Urothelium cell line (cell line): ENCODE measurements around the gene RGPD8.
"Not testable (repeated sequence)": the region's sequence is repeated elsewhere in the genome, so short reads cannot be mapped to it uniquely, and the experiment has no call there.

ENCODE experiments used
- DNase-seq: peaks from one replicate; pipeline ENCODE4 v3.0.0; 2011; ENCODE audit warnings: low spot score, mixed read lengths
- FAIRE-seq: peaks from 2 replicates; lab custom pipeline; 2011; peaks lifted over from hg19 to GRCh38; lab: Jason Lieb, UNC

RGPD8 gene

DNA sequence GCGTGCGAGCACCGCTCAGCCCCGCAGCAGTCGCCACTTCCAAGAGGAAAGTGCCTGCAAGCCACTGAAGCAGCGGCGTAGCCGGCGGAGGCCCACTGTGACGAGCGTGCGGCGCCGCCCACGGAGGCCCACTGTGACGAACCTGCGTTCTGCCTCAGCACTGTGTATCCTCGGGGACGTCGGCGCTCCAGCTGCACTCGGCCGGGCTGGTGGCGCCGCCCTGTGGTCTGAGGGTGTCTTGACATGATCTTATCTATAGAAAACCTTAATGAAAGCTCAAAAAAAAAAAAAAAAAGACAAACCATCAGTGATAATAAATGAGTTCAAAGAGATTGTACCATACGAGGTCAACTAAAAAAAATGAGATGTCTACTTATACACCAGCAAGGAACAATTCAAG, at the start of gene RGPD8:
Gene RGPD8 (minus strand): TSS at position 166 of the 400 bp plus-strand sequence. CDS start 192 bp downstream, outside the sequence.
- FAIRE-seq, DNase-seq: not testable (repeated sequence)

DNA sequence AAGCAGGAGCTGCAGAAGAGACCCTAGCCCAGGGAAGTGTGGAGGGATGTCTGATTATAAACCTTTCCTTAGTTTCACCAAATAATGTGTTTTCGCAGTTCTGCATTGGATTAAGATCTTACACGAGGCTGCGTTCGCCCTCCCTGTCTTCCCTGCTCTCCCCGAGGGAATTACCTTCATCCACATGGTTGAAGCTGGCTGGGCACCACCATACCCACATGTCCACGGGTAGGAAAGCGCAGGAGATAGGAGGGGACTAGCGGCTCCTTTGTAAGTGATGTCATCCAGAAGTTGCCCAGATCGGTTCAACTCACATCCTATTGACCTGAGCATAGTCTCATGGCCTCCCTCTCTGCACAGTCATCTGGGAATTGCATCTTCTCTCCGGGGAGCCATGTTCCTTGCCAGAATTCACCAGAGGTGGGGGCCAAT, 49.6 kb upstream of the RGPD8 start:
- DNase-seq (peak; percentile 75), FAIRE-seq (no peak)

DNA sequence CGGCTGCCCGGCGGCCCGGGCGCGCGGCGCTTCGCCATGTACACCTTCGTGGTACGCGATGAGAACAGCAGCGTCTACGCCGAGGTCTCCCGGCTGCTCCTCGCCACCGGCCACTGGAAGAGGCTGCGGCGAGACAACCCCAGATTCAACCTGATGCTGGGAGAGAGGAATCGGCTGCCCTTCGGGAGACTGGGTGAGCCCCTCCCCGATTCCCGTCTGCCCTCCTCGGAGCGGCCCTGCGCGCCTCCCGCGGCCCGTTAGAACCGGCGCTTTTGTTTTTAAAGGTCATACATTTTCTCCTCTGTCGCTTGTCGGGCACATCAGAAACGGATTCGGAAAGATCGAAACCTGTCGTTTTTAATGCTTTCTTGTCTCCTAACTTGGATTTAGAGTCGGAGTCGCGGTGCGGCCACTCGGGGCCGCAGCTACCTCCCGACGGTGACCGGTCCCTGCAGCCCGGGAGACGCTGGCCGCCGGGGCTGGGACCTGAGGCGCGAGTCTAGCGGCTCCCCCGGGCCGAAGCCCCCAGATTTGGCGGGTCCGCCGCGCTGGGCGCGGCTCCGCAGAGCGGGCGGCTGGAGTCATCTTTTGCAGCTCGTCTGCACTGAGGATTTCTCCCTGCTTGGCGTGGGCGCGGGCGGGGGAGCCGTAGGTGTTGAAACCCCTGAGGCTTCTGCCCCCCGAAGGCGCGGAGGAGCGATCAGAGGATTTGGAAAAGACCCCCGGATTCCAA, 49.0 kb upstream of the RGPD8 start:
- peak; percentile 70 for DNase-seq
- no peak for FAIRE-seq

DNA sequence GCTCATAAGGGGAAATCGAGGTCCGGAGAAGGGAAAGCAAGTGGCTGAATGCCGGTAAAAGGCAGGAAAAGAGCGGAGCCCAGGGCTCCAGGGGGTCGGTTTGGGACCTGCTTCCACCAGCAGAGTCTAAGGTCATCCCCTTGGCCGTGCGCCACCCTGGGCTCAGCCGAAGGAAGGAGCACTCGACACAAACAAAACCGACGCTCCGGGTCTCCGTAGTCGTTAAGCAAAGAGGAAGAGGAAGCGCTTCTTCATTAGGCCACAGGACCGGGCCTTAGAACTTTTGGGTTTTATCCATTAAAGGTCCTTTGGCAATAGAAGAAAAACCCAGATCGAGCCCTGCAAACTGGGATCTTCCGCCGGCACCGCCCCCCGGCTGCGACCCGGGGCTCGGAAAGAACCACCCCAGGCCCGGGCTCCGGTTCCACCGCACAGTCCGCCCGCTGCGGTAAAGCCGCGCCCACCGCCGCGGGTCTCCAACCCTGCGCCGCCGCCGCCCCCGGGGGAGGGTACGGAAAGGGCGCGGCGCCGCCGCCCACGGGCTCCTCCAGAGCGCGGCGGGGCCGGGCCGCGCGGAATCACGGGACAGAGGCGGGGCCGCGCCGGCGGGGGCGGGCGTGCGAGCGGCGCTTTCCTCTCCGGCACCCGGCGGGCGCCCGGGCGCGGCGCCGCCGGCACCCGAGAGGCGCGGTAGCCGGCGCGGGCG, 48.2 kb upstream of the RGPD8 start, which contains the start of gene TTL:
Gene TTL (plus strand): TSS at position 629 of the 706 bp plus-strand sequence. CDS start 189 bp downstream, outside the sequence.
- FAIRE-seq (no peak), DNase-seq (peak; percentile 89)

DNA sequence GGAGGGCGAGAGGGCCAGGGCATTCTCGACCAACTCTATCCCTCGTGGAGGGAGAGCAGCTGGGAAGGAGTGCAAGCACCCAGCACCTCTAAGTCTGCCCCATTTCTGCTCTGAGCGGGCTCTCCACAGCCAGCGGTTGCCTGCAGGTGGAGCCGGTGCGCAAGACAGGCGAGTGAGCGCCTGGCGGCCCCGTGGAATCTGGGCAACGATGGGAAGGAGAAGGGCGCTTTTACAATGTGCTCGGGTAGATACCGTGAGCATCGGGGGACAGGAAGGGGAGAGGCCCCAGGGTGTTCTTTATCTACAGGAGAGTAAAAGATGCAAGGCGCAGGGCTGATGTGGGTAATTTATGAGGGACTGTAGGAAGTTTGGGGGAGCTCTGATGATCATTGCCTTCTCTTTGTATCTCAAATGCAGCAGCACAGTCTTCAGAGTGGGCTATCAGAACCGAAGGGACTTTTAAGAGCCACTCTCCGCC, 47.6 kb upstream of the RGPD8 start:
- FAIRE-seq: peak; percentile 42
- peak; percentile 95 for DNase-seq

DNA sequence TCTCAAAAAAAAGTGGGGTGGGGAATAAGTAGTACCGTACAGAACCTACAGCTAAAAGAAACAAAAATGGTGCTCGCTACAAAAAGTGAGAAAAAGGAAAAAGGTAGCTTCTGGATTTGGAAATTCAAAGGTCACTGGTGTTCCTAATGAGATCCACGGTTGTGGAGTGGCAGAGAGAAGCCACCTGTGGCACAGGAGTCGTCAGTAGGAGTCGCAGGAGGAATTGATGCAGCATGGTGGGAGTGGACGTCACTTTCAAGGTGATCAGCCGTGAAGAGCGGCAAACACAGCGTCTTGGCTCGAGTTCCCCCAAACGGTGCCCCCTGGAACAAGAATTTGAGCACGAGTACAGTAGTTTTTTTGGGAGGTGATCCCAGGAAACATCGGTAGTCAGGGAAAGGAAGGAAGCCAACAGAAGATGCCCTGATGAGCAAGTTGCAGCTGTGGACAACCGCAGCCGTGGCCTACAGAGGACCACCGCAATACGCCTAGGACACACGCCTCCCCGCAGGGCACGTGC, 47.1 kb upstream of the RGPD8 start:
- FAIRE-seq: no peak
- DNase-seq: peak; percentile 41

DNA sequence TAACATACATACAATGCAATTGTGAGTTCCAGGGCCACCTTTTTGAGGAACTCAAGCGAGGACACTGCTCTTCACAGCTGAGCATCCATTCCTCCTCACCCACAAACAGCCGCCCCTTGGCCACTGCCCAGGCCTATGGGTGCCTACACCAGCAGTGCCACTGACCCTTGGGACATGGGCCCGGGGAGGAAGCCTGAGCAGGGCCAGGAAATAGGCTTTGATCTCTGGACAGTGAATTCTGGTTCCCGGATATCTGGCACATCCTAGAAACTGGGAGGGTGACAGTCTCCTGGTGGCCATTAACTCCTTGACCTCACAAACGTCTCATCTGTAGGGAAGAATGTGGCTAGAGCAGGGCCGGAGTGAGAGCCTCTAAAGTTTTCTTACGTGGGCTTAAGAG, 43.0 kb upstream of the RGPD8 start:
- DNase-seq: no peak
- no peak for FAIRE-seq

DNA sequence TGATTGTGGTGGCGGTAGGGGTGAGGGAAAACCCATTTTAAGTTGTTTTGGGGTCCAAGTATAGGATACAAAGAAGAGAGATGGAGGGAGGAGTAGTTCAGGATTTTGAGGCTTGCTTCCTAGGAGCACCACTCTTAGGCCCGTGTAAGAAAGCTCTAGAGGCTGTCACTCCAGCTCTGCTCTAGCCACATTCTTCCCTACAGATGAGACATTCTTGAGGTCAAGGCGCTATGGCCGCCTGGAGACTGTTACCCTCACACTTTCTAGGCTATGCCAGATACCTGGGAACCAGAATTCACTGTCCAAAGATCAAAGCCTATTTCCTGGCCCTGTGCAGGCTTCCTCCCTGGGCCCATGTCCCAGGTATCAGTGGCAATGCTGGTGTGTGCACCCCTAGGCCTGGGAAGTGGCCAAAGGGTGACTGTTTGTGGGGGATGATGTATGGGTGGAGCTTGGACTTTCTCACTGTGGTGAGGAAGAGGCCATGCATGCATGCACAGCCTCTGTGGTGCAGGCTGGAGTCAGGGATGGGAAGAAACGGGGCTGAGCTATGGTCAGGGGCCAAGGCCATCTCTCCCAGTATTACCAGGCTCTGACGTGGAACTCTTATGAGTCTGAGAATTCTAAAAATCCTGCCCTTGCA, 41.5 kb upstream of the RGPD8 start:
- no peak for DNase-seq
- no peak for FAIRE-seq

DNA sequence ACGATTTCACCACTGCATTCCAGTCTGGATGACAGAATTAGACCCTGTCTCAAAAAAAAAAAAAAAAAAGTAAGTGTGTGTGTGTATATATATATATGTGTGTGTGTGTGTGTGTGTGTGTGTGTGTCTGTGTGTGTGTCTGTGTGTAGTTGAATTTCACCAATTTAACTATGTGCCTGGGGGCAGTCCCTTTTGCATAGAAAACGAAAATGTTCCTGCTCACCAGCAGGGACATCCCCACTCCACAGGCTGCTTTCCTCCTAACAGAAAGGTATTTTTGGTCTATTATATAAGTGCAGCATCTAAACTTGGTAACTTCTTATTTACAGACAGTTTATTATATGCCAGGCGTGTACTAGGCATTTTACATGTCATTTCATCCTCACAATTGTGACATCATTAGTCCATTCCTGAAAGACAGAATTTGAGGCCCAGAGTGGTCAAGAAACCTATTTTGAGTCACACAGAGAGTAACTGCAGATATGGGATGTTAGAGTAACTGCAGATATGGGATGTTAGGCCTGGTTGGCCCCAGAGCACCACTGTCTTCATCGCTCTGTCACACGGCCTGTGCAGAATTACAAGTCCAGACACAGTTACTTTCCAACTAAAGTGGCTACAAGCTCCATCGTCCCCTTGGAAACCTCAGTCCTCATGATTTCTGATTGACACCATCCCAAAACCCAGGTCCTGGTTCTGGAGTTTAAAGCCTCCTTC, 39.3 kb upstream of the RGPD8 start:
- FAIRE-seq (no peak), DNase-seq (no peak)

DNA sequence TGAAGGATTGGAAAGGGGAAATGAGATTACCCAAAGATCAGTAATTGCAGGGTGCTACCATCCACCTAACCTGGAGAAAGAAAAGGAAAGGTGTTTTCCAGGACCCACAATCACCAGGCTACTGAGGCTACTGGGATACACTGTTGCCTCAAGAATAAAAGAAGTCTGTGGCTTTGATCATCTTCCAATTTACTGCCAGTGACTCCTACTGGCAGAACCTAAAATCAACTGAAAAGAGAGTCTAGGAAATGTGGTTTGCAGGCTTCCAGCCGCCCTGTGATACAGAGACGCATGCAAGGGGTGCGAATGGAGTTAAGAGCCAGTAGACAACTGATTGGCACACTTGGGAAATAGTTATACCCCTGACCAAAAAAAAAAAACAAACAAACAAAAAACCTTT, 31.9 kb upstream of the RGPD8 start:
- FAIRE-seq: no peak
- no peak for DNase-seq

DNA sequence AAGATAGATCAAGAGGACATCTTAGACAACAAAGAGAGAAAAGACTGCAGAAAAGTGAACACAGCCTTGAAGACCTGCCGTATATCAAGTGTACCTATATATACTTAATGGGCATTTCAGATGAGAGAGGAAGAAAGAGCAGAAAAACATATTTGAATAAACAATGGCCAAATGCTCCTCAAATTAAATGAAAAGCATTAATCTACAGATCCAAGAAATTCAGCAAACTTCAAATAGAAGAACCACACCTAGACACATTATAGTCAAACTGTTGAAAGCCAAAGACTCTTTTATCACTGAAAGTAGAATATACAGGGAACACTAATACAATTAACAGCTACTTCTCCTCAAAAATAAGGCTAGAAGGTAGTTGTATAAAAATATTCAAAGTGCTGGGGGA, 29.8 kb upstream of the RGPD8 start:
- FAIRE-seq (no peak), DNase-seq (no peak)

DNA sequence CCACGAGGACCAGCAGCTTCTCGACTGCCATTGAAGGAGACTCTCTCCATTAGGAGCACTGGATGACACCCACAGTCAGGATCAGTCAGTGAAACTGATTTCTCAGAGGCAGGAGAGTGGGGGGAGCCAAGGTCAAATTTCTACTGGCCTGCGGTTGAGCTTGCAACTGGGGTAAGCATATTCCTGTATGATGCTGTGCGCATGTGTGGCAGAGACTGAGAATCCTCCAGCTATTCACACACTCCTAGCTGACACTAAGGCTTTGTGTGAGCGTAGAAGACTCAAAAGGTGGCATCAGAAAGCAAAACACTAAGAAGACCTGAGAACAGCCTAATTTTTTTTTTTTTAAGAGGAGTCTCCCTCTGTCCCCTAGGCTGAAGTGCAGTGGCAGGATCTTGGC, 28.7 kb upstream of the RGPD8 start:
- DNase-seq: no peak
- FAIRE-seq: no peak

DNA sequence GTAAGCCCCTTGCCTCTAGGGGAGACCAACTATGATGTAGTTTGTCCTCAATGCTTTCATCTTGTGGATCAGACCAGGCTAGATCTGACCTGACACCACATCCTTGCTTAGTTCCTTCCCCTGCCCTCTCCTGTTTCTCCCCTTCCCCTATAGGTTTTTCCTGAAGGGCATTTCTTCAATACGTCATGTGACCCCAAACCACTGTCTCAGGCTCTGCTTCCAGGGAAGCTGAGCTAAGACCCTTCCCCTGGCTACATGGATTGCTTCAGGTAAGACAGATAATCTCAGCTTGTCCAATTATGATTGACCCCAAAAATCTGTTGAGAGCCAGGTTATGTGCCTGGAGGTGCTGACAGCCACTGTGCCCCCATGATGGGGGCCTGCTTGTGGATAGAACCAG, 25.9 kb upstream of the RGPD8 start:
- no peak for FAIRE-seq
- no peak for DNase-seq

DNA sequence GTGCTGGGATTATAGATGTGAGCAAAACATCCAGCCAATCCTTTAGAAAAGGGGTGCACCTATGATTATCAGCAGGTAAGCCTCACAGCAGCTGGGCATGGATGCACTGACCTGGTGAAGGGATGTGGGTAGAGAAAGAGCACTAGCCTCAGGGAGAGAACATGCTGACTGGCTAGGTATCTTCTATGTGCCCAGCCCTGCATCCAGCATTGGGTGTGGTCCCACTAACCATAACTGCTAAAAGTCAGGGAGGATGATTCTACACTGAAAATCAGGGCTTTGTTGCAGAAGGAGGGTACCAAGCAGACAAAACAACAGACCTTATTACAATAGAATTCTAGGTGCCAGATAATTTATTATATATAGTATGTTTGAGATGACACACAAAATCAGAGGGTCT, 21.1 kb upstream of the RGPD8 start:
- FAIRE-seq: no peak

DNA sequence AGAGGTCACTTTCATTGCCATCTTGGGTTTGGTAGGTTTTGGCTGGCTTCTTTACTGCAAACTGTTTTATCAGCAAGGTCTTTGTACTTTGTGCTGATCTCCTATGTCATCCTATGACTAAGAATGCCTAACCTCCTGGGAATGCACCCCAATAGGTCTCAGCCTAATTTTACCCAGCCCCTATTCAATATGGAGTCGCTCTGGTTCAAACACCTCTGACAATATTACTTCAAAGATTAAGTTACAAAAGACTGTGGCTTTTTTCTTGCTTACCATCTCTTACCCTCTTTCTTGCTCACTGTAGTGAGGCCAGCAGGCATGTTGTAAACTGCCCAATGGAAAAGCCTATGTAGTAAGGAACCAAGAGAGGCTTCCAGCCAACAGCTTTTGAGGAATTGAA, 17.9 kb upstream of the RGPD8 start:
- FAIRE-seq (no peak), DNase-seq (no peak)

More for the DNA sequence above, 21.1 kb upstream of the RGPD8 start:
- no peak for DNase-seq

DNA sequence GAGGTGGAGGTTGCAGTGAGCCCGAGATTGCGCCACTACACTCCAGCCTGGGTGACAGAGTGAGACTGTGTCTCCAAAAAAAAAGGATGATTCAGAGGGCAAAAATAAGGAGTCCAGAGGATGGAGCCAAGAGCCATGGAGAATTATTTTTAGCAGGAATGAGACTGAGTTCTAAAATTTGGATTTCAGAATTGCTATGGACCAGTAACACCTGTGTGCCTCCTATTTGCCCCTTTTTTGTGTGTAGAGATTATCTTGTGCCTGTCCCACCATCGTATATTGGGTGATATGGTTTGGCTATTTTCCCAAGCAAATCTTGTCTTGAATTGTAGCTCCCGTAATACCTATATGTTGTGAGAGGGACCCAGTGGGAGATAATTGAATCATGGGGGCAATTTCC, 16.4 kb upstream of the RGPD8 start:
- FAIRE-seq: no peak

DNA sequence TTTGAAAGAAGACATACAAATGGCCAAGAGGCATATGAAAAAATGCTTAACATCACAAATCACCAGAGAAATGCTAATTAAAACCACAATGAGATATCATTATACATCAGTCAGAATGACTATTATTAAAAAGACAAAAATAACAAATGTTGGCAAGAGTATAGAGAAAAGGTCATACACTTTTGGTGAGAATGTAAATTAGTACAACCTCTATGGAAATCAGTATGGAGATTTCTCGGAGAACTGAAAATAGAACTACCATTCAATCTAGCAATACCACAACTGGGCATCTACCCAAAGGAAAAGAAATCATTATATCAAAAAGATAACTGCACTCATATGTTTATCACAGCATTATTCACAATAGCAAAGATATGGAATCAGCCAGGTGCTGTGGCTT, 10.8 kb upstream of the RGPD8 start:
- DNase-seq, FAIRE-seq: not testable (repeated sequence)

More for the DNA sequence above, 16.4 kb upstream of the RGPD8 start:
- DNase-seq: no peak

DNA sequence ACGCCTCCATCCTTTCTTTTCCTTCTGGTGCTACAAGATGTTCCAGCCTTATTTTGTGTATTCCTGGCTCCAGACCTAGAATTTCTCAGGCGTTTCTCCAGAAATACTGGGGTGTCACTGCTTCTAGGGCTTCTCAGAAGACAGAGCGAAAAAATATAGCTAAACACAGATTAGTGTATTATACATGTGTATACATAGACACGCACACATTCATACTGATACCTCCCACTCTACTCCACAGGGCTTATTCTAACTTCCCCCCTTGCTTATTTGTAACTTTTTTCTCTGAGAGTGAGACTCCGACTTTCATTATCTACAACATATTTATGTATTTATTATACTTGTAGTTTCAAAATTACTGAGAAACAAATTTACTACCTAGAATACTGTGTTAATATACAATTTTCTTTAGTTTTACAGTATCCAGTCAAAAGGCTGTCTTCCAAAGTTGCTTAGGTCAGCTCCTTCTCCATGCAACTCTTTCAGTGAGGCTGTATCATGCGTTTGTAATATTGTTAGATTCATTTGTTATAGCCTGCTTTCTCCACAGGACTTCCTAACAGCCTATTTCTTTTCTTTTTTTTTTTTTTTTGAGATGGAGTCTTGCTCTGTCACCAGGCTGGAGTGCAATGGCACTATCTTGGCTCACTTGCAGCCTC, 5.3 kb upstream of the RGPD8 start:
- not testable (repeated sequence) for FAIRE-seq, DNase-seq

DNA sequence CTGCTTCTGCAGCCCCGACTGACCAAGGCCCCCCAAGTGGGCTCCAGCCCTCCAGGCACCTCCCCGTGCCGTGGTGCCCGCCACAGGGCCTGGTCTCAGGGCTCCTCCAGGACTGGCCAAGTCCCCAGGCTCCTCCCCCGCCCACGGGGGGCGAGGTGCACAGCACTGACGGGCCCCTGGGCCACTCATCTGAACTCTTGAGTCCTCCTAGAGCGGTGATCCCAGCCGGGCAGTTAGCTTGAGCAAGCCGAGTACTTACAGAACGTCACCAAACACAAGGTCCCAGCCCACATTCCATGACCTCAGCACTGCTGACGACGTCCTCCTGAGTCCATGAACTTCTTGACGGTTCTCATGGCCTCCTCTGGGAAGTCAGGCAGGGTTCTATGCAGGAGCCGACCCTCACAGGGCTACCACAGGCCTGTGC, 4.0 kb upstream of the RGPD8 start:
- not testable (repeated sequence) for DNase-seq

DNA sequence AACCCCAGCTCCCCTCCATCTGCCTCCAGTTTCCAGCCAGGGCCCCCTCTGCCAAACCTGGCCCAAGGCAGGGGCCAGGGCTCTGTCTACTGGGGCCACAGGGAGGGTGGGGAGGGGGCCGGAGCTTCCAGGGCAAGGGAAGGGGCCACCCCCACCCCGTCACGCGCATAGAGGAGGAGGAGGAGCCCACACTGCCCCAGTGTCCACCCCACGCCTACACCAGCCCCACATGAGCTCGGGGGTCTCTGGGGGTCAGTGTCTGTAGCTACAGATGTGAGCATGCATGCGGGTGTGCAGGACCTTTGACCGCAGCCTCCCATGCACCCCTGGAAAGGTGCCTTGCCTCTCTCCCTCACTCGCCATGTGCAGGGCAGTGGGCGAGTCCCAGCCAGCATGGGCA, 3.5 kb upstream of the RGPD8 start:
- not testable (repeated sequence) for FAIRE-seq, DNase-seq

More for the DNA sequence above, 4.0 kb upstream of the RGPD8 start:
- FAIRE-seq: not testable (repeated sequence)
